ENCODE data around the gene NCS1.

GRCh38 chr9:130283539-130284248, 111.5 kb downstream of the NCS1 start:
- TF ChIP-seq REST (IDR thresholded peaks at IDR 0.05; ENCODE audit: insufficient read depth in 1 of 2, low read depth in 2 of 2, low read length in 2 of 2), result no peak
- TF ChIP-seq FOXP2 (optimal IDR thresholded peaks at IDR 0.05; ENCODE audit: borderline replicate concordance, extremely low read depth, extremely low read length, insufficient read depth), result no peak
- no peak for TF ChIP-seq TAF1 (IDR thresholded peaks at IDR 0.05; ENCODE audit: borderline replicate concordance, insufficient read depth, low read length)
- TF ChIP-seq POLR2AphosphoS5 (IDR thresholded peaks at IDR 0.05; ENCODE audit: low read depth, low read length), result no peak
- TF ChIP-seq SIN3A (IDR thresholded peaks at IDR 0.05; ENCODE audit: borderline replicate concordance, insufficient read depth, low read length), result no peak
